BJ (cell line): ENCODE results near the gene NFASC. TPM values are rescaled to one million over a fixed set of nuclear protein-coding genes. Genes with fewer than 3 reads are reported as not detected.

ENCODE experiments used
- CTCF ChIA-PET: fragments of 350-600 bp; formaldehyde crosslinking; extraction: SDS; loops from one replicate; lab custom pipeline; 2021; ENCODE audit warnings: antibody characterized with exemption, inconsistent platforms; lab: Yijun Ruan, JAX
- POLR2A ChIA-PET: fragments of 300-600 bp; sonication (Branson Sonifier 250); formaldehyde crosslinking; extraction: SDS; loops from one replicate; lab custom pipeline; 2021; ENCODE audit warnings: antibody characterized with exemption; lab: Charles Lee
- DNase-seq: peaks from one replicate; pipeline ENCODE4 v3.0.0-alpha.2; 2011; ENCODE audit warnings: low read depth
- H3K27me3 ChIP-seq: 2 replicates; pipeline ENCODE4 v1.6.0; 2011; ENCODE audit warnings: low read length; ENCODE audit not compliant: control insufficient read depth, insufficient read depth
- H3K36me3 ChIP-seq: 2 replicates; pipeline ENCODE4 v1.5.1; 2011; ENCODE audit warnings: low read length; ENCODE audit not compliant: control insufficient read depth, insufficient read depth
- H3K4me3 ChIP-seq: 2 replicates; pipeline ENCODE4 v1.5.1; 2011; ENCODE audit warnings: low read depth, mild to moderate bottlenecking, control low read depth, low read length
- CTCF ChIP-seq: IDR thresholded peaks from 2 replicates; pipeline ENCODE4 v1.5.1; 2011; ENCODE audit warnings: low read depth, mild to moderate bottlenecking, control low read depth, inconsistent platforms, low read length, moderate library complexity; ENCODE audit not compliant: insufficient read depth
- polyA plus RNA-seq: library from polyadenylated mRNA; depleted of rRNA; stranded (reverse); fragments of >200 nt; gene quantifications from 2 replicates; pipeline ENCODE4 v1.2.3, GENCODE V29; 2011

The NFASC gene
- polyA plus RNA-seq, 1 experiment, result 10.9 TPM

- ChIA-PET CTCF (no interaction called here), POLR2A (no interaction called here)
- no peak for DNase-seq
- Histone ChIP-seq H3K4me3 (no peak overlapping the region), H3K36me3 (no peaks in the 10 kb centered on the region; the same call in 1 of the 2 replicates), H3K27me3 (peaks cover 1% of the 10 kb centered on the region; the same call in 1 of the 2 replicates)
- TF ChIP-seq CTCF, result no peak
Observed at GRCh38 chr1:205017766-205018165, 147.1 kb downstream of the NFASC start.

GRCh38 chr1:205018381-205018780, 147.7 kb downstream of the NFASC start:
- Histone ChIP-seq H3K4me3 (no peak overlapping the region), H3K36me3 (no peaks in the 10 kb centered on the region; the same call in 1 of the 2 replicates), H3K27me3 (peaks cover 1% of the 10 kb centered on the region; the same call in 1 of the 2 replicates)
- no peak for TF ChIP-seq CTCF
- CTCF ChIA-PET, result interaction anchor here (1.2 kb wide), 1 partner anchor 14 kb away, joined by 4 read pairs; no protein-coding TSS in a partner anchor
- DNase-seq, result no peak
- POLR2A ChIA-PET, result no interaction called here

- Histone ChIP-seq H3K27me3 (peaks cover 1% of the 10 kb centered on the region; the same call in 1 of the 2 replicates), H3K4me3 (no peak overlapping the region), H3K36me3 (no peaks in the 10 kb centered on the region; the same call in 1 of the 2 replicates)
- DNase-seq, result no peak
- TF ChIP-seq CTCF, result no peak
- ChIA-PET CTCF (interaction anchor here (0.9 to 1.5 kb wide), 2 partner anchors 9 to 41 kb away, joined by 4 read pairs; no protein-coding TSS in a partner anchor), POLR2A (no interaction called here)
Observed at GRCh38 chr1:205020466-205020865, 149.8 kb downstream of the NFASC start.

- TF ChIP-seq CTCF, result no peak
- H3K4me3 ChIP-seq, result no peak overlapping the region
- CTCF ChIA-PET, result no interaction called here
- H3K36me3 ChIP-seq, result no peaks in the 10 kb centered on the region
- DNase-seq, result no peak
- peaks cover 15% of the 10 kb centered on the region for H3K27me3 ChIP-seq
- POLR2A ChIA-PET, result no interaction called here
Observed at GRCh38 chr1:205024679-205025078, 154.0 kb downstream of the NFASC start.

GRCh38 chr1:205025239-205025638, 154.6 kb downstream of the NFASC start:
- peaks cover 19% of the 10 kb centered on the region for H3K27me3 ChIP-seq
- no peak for DNase-seq
- no peak overlapping the region for H3K4me3 ChIP-seq
- POLR2A ChIA-PET, result no interaction called here
- no peaks in the 10 kb centered on the region for H3K36me3 ChIP-seq
- CTCF ChIA-PET, result no interaction called here
- no peak for TF ChIP-seq CTCF
